ENCODE results near the gene ATXN7L2. TPM values are rescaled to one million over a fixed set of nuclear protein-coding genes. Genes with fewer than 3 reads are reported as not detected.

Gene ATXN7L2
- total RNA-seq, 3 donors from 2014 or later, result 2.4 to 4.1 (median 2.9) TPM

DNA sequence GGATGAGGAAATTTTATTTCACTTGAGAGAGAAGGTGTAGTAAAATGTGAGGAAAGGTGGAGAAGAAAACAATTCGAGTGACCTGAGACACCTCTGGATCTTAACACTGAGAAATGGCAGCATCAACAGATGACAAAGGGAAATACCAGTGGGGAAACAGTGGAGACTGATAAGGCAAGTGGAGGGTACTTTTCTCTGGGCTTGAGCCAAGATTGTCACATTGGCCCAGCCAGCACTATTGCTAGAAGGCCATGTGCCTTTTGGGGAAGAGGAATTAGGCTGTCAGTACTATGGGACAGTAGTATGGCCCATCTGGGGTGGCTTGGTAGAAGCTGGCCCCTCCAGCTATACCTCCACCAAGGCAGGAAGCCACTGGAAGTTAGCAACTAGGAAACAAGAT is 9.0 kb upstream of the ATXN7L2 start:
- no peak overlapping the region for H3K27ac ChIP-seq
- DNase-seq (ENCODE audit: low spot score in 2 of 2), result no peak
- H3K4me1 ChIP-seq, result no peaks in the 10 kb centered on the region
- intact Hi-C loops (cut with DNase I; ENCODE audit: low total_unique reads), result no loop called here
- peaks cover 0 to 11% of the 10 kb centered on the region in 2 donors for H3K27me3 ChIP-seq
- no peak for TF ChIP-seq POLR2AphosphoS5 (IDR thresholded peaks at IDR 0.05)
- TF ChIP-seq POLR2A (IDR thresholded peaks at IDR 0.05), result no peak
- TF ChIP-seq, protein P1, sequence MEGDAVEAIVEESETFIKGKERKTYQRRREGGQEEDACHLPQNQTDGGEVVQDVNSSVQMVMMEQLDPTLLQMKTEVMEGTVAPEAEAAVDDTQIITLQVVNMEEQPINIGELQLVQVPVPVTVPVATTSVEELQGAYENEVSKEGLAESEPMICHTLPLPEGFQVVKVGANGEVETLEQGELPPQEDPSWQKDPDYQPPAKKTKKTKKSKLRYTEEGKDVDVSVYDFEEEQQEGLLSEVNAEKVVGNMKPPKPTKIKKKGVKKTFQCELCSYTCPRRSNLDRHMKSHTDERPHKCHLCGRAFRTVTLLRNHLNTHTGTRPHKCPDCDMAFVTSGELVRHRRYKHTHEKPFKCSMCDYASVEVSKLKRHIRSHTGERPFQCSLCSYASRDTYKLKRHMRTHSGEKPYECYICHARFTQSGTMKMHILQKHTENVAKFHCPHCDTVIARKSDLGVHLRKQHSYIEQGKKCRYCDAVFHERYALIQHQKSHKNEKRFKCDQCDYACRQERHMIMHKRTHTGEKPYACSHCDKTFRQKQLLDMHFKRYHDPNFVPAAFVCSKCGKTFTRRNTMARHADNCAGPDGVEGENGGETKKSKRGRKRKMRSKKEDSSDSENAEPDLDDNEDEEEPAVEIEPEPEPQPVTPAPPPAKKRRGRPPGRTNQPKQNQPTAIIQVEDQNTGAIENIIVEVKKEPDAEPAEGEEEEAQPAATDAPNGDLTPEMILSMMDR (IDR thresholded peaks at IDR 0.05), result no peak
- H3K36me3 ChIP-seq, result no peaks in the 10 kb centered on the region
- no peaks in the 10 kb centered on the region for H3K9me3 ChIP-seq
- H3K4me3 ChIP-seq, result no peak overlapping the region

- Histone ChIP-seq H3K9me3 (no peaks in the 10 kb centered on the region), H3K27me3 (peaks cover 0 to 9% of the 10 kb centered on the region in 2 donors), H3K4me3 (no peak overlapping the region), H3K4me1 (no peaks in the 10 kb centered on the region), H3K27ac (no peak overlapping the region), H3K36me3 (no peaks in the 10 kb centered on the region)
- no peak for DNase-seq (ENCODE audit: low spot score in 2 of 2)
- TF ChIP-seq POLR2A (IDR thresholded peaks at IDR 0.05) (no peak), POLR2AphosphoS5 (IDR thresholded peaks at IDR 0.05) (no peak)
- TF ChIP-seq, protein P1 (IDR thresholded peaks at IDR 0.05), result no peak
- intact Hi-C loops (cut with DNase I; ENCODE audit: low total_unique reads), result no loop called here
Observed at GRCh38 chr1:109475261-109475660, 8.4 kb upstream of the ATXN7L2 start.

- DNase-seq (ENCODE audit: low spot score in 2 of 2), result no peak
- no peaks in the 10 kb centered on the region for H3K36me3 ChIP-seq
- H3K27ac ChIP-seq, result no peak overlapping the region
- no peaks in the 10 kb centered on the region for H3K9me3 ChIP-seq
- H3K4me1 ChIP-seq, result no peaks in the 10 kb centered on the region
- H3K4me3 ChIP-seq, result no peak overlapping the region
- no peaks in the 10 kb centered on the region for H3K27me3 ChIP-seq
- TF ChIP-seq POLR2AphosphoS5 (IDR thresholded peaks at IDR 0.05) (no peak), POLR2A (IDR thresholded peaks at IDR 0.05) (no peak)
- TF ChIP-seq, protein P1 (IDR thresholded peaks at IDR 0.05), result no peak
- intact Hi-C loops (cut with DNase I; ENCODE audit: low total_unique reads), result no loop called here
Observed at GRCh38 chr1:109476825-109477224, 6.9 kb upstream of the ATXN7L2 start.

- Histone ChIP-seq H3K27me3 (no peaks in the 10 kb centered on the region), H3K27ac (no peak overlapping the region), H3K9me3 (no peaks in the 10 kb centered on the region), H3K36me3 (no peaks in the 10 kb centered on the region), H3K4me3 (no peak overlapping the region), H3K4me1 (no peaks in the 10 kb centered on the region)
- DNase-seq (ENCODE audit: low spot score in 2 of 2), result no peak
- intact Hi-C loops (cut with DNase I; ENCODE audit: low total_unique reads), result no loop called here
- TF ChIP-seq, protein P1 (IDR thresholded peaks at IDR 0.05), result no peak
- no peak for TF ChIP-seq POLR2AphosphoS5 (IDR thresholded peaks at IDR 0.05)
- no peak for TF ChIP-seq POLR2A (IDR thresholded peaks at IDR 0.05)
Observed at GRCh38 chr1:109477821-109478220, 5.9 kb upstream of the ATXN7L2 start.

DNA sequence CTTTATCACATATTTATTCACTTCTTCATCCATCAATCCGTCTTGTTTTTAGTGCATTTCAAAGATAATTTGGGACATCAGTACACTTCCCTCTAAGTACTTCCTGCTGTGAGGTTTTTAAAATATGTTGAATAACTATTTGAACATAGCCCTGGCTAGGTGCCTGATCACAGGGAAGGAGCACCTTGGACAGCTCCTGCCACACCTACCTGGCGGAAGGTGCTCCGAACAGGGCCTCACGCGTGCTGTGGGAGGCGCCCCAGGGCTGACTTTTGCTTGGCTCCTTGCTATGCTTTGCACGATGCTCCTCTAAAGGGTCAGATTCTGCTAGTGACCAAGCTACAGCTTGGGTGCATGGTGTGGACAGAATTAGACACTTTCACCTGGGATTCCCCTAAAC is 4.9 kb upstream of the ATXN7L2 start:
- no peaks in the 10 kb centered on the region for H3K4me1 ChIP-seq
- no peak for DNase-seq (ENCODE audit: low spot score in 2 of 2)
- intact Hi-C loops (cut with DNase I; ENCODE audit: low total_unique reads), result no loop called here
- no peaks in the 10 kb centered on the region for H3K27me3 ChIP-seq
- no peak for TF ChIP-seq POLR2AphosphoS5 (IDR thresholded peaks at IDR 0.05)
- no peak for TF ChIP-seq POLR2A (IDR thresholded peaks at IDR 0.05)
- TF ChIP-seq, protein P1 (IDR thresholded peaks at IDR 0.05), result no peak
- no peak overlapping the region for H3K4me3 ChIP-seq
- no peaks in the 10 kb centered on the region for H3K36me3 ChIP-seq
- no peak overlapping the region for H3K27ac ChIP-seq
- H3K9me3 ChIP-seq, result no peaks in the 10 kb centered on the region
